Occipital lobe (tissue), 3 donors: ENCODE data around the gene MMP17. TPM values are rescaled to one million over a fixed set of nuclear protein-coding genes. Genes with fewer than 3 reads are reported as not detected.
A peak's percentile ranks its signal among the peaks of the same experiment; 100 is the strongest.

Experiments
- DNase-seq: peaks from one replicate; lab custom pipeline; 2025; lab: John Stamatoyannopoulos, UW
- small RNA-seq: library from RNA; depleted of rRNA; stranded (forward); fragments of <200 nt; gene quantifications from one replicate; pipeline ENCODE3, GENCODE V24; 2014
- total RNA-seq: library from RNA; depleted of rRNA; stranded (reverse); fragments of >200 nt; gene quantifications from one replicate; pipeline ENCODE4 v1.2.3, GENCODE V29; 2014

Gene MMP17
- total RNA-seq, 1 donor from 2014 or later = 25.9 TPM

- DNase-seq = no peak
Measured at GRCh38 chr12:131892711-131893604, 64.8 kb downstream of the MMP17 start.

- no peak for DNase-seq
Measured at GRCh38 chr12:131893605-131894312, 65.6 kb downstream of the MMP17 start.

GRCh38 chr12:131894313-131894860 lies 66.2 kb downstream of the MMP17 start, which contains the start of gene ULK1:
ULK1 (plus strand) TSS chr12:131894622; CDS start chr12:131895002, 380 bp downstream.
- DNase-seq = peak; percentile 89

- DNase-seq = no peak
Measured at GRCh38 chr12:131894981-131895639, 66.9 kb downstream of the MMP17 start.

GRCh38 chr12:131895640-131896079 lies 67.5 kb downstream of the MMP17 start:
- DNase-seq = no peak

- DNase-seq = peak; percentile 80
Measured at GRCh38 chr12:131896080-131896810, 68.1 kb downstream of the MMP17 start.

- no peak for DNase-seq
Measured at GRCh38 chr12:131896811-131897270, 68.6 kb downstream of the MMP17 start.

GRCh38 chr12:131897276-131897675 lies 69.1 kb downstream of the MMP17 start:
- DNase-seq = no peak

- DNase-seq = no peak
Measured at GRCh38 chr12:131897875-131898274, 69.7 kb downstream of the MMP17 start.

GRCh38 chr12:131900397-131900796 lies 72.2 kb downstream of the MMP17 start:
- no peak for DNase-seq

Small RNA genes lying within 50 kb of the gene (small RNA-seq; reads per million reads assigned to genes)
- gene RNA5SP378 (not detected), gene RNU6-1017P (not detected)

Other genes starting within 250 kb of the MMP17 start
- 26.4 TPM for gene SFSWAP, start 117.3 kb upstream of the MMP17 start, total RNA-seq
- 7.8 TPM for gene ULK1, start 66.2 kb downstream of the MMP17 start, total RNA-seq
- 5.6 TPM for gene PUS1, start 100.9 kb downstream of the MMP17 start, total RNA-seq
- 11.7 TPM for gene EP400, start 121.5 kb downstream of the MMP17 start, total RNA-seq